ENCODE results near the gene PARD6A.

PARD6A gene

GRCh38 chr16:67660564-67661028 is at the start of gene PARD6A:
Gene PARD6A, plus strand, starts transcription at chr16:67660960. Its CDS starts 79 bp downstream, at chr16:67661039.
- peak; percentile 96 for DNase-seq

- peak in 1 of 2 experiments; percentile 6 for DNase-seq
Observed at GRCh38 chr16:67613808-67614207, 47.0 kb upstream of the PARD6A start.

GRCh38 chr16:67628216-67628615 is 32.5 kb upstream of the PARD6A start:
- no peak for DNase-seq

- no peak for DNase-seq
Observed at GRCh38 chr16:67632415-67633172, 28.2 kb upstream of the PARD6A start.

GRCh38 chr16:67636713-67637112 is 24.0 kb upstream of the PARD6A start:
- no peak for DNase-seq

GRCh38 chr16:67637625-67638024 is 23.1 kb upstream of the PARD6A start:
- DNase-seq = no peak

- DNase-seq = no peak
Observed at GRCh38 chr16:67641779-67642708, 18.7 kb upstream of the PARD6A start.

- no peak for DNase-seq
Observed at GRCh38 chr16:67644038-67644437, 16.7 kb upstream of the PARD6A start.

GRCh38 chr16:67645397-67646121 is 15.2 kb upstream of the PARD6A start:
- DNase-seq = no peak

- DNase-seq = no peak
Observed at GRCh38 chr16:67647111-67647651, 13.6 kb upstream of the PARD6A start.

GRCh38 chr16:67647681-67648080 is 13.1 kb upstream of the PARD6A start:
- DNase-seq = no peak

- DNase-seq = no peak
Observed at GRCh38 chr16:67648088-67648763, 12.5 kb upstream of the PARD6A start.

GRCh38 chr16:67648764-67649407 is 11.9 kb upstream of the PARD6A start:
- no peak for DNase-seq

GRCh38 chr16:67649494-67649931 is 11.2 kb upstream of the PARD6A start:
- no peak for DNase-seq

GRCh38 chr16:67650023-67650422 is 10.7 kb upstream of the PARD6A start:
- DNase-seq = no peak

- DNase-seq = no peak
Observed at GRCh38 chr16:67651039-67651438, 9.7 kb upstream of the PARD6A start.

- DNase-seq = no peak
Observed at GRCh38 chr16:67651847-67652246, 8.9 kb upstream of the PARD6A start.

GRCh38 chr16:67652578-67653127 is 8.1 kb upstream of the PARD6A start:
- DNase-seq = peak in 1 of 2 experiments; percentile 9

GRCh38 chr16:67653128-67653788 is 7.5 kb upstream of the PARD6A start:
- DNase-seq = no peak

GRCh38 chr16:67653789-67654402 is 6.9 kb upstream of the PARD6A start:
- no peak for DNase-seq
